OCI-LY1 (cell line): ENCODE measurements around the gene RAB11FIP3.

Experiments
- EZH2 ChIP-seq: fragments of 200-600 bp; sonication (generic), shearing (Covaris generic); IDR thresholded peaks from 2 replicates; pipeline ENCODE4 v1.8.0; 2017; ENCODE audit warnings: borderline replicate concordance, mixed run types, mild to moderate bottlenecking, antibody characterized with exemption, low read length, moderate library complexity, mixed read lengths
- TF ChIP-seq, protein P1 (sequence below): fragments of 200-600 bp; sonication (generic), shearing (Covaris generic); IDR thresholded peaks from 2 replicates; pipeline ENCODE4 v1.5.1; 2017; ENCODE audit warnings: mild to moderate bottlenecking, antibody characterized with exemption, low read length, moderate library complexity, mixed read lengths

DNA sequence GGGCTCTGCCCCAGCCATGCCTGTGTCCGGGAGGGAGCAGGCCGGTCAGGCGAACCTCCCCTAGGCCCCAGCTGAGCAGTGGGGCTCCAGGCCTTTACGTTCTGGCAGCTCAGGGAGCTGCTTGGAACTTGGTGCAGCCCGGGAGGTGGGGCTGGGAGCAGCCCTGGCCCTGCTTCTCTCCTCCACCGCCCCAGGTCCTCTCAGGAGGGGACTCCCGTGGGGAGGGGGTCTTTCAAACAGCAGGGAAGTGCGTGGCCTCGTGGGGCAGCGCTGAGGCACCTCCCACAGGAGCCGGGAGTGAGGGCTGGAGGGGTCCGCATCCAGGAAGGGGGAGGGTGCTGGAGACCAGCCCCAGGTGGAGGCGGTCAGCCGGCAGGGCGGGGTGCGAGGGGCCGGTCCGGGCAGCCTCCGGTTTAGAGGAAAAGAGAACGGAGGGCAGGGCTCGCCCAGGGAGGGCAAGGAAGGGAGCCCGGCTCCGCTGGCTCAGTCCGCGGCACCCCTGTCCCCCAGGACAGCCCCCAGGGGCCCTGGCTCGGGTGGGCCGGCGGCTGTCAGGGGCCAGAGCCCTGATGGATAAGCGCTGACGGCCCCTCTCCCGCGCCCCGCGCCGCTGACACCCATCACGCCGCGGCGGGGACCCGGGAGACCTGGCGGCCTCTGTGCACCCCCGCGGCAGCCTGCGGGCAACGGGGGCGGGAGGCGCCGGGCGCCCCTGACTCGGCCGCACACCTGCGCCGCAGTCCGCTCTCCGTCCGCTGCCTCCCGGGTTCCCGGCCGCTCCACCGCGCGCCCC is 134.2 kb downstream of the RAB11FIP3 start:
- TF ChIP-seq, protein P1, sequence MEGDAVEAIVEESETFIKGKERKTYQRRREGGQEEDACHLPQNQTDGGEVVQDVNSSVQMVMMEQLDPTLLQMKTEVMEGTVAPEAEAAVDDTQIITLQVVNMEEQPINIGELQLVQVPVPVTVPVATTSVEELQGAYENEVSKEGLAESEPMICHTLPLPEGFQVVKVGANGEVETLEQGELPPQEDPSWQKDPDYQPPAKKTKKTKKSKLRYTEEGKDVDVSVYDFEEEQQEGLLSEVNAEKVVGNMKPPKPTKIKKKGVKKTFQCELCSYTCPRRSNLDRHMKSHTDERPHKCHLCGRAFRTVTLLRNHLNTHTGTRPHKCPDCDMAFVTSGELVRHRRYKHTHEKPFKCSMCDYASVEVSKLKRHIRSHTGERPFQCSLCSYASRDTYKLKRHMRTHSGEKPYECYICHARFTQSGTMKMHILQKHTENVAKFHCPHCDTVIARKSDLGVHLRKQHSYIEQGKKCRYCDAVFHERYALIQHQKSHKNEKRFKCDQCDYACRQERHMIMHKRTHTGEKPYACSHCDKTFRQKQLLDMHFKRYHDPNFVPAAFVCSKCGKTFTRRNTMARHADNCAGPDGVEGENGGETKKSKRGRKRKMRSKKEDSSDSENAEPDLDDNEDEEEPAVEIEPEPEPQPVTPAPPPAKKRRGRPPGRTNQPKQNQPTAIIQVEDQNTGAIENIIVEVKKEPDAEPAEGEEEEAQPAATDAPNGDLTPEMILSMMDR, result no peak
- no peak for TF ChIP-seq EZH2
